ENCODE data around the gene LYPLA2.

Gene LYPLA2

DNA sequence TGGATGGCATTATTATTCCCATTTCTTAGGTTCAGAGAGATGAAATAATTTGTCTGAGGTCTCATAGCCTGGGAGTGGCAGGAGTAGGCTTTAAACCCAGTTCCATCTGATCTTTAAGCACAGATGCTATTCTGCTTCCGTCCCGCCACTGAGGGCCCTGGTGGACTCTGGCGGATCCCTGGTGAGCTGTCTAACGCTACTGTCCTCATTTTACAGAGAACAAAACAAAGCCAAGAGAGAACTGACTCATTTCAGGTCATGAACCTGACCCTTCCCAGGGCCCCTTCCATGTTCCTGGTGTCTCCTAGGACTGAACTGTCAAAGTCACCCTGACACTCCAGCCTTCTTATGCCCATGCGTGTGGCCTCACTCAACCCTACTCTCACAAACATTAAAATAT is 12.7 kb downstream of the LYPLA2 start:
- Histone ChIP-seq H3K27me3 (ENCODE audit: low read depth, low read length) (no peaks in the 10 kb centered on the region), H3K27ac (ENCODE audit: low read length) (no peak overlapping the region), H3K4me1 (ENCODE audit: control insufficient read depth in 1 of 2, insufficient read depth in 2 of 2, low read length in 2 of 2) (peaks cover 4 to 25% of the 10 kb centered on the region in 2 donors), H3K36me3 (ENCODE audit: control insufficient read depth in 1 of 2, insufficient read depth in 2 of 2, low read length in 2 of 2) (peaks cover 19 to 31% of the 10 kb centered on the region in 2 donors), H3K9me3 (ENCODE audit: control insufficient read depth in 1 of 2, low read length in 2 of 2) (no peaks in the 10 kb centered on the region), H3K4me3 (ENCODE audit: low read depth in 1 of 2, low read length in 2 of 2) (no peak overlapping the region)

DNA sequence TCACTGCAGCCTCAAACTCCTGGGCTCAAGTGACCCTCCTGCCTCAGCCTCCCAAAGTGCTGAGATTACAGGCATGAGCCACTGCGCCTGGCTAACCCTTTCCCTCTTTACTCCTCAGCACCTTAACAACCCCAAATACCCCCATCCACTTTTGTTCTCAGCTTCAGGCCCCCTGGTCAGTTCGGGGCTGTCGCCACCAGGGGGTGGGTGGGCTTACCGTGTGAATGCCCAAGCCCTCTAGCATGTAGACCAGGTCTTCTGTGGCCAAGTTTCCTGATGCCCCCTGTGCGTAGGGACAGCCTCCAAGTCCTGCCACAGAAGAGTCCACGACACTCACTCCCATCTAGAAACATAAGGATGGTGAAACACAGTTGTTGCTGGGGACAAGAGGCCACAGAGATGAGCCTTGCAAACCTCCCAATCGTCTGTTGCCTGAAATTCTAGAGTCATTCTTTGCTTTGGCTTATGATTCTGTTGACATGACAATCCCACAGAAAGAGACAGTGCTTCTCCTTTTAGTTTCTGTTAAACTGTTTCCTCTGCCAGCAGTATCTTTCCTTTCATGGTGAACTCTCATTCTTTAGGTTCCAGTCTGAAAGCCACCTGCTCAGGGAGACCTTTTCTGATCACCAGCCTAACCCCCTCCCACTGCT is 13.4 kb downstream of the LYPLA2 start:
- Histone ChIP-seq H3K4me1 (ENCODE audit: control insufficient read depth in 1 of 2, insufficient read depth in 2 of 2, low read length in 2 of 2) (peaks cover 4 to 19% of the 10 kb centered on the region in 2 donors), H3K9me3 (ENCODE audit: control insufficient read depth in 1 of 2, low read length in 2 of 2) (no peaks in the 10 kb centered on the region), H3K36me3 (ENCODE audit: control insufficient read depth in 1 of 2, insufficient read depth in 2 of 2, low read length in 2 of 2) (peaks cover 19 to 31% of the 10 kb centered on the region in 2 donors), H3K27me3 (ENCODE audit: low read depth, low read length) (no peaks in the 10 kb centered on the region), H3K27ac (ENCODE audit: low read length) (no peak overlapping the region), H3K4me3 (ENCODE audit: low read depth in 1 of 2, low read length in 2 of 2) (no peak overlapping the region)

DNA sequence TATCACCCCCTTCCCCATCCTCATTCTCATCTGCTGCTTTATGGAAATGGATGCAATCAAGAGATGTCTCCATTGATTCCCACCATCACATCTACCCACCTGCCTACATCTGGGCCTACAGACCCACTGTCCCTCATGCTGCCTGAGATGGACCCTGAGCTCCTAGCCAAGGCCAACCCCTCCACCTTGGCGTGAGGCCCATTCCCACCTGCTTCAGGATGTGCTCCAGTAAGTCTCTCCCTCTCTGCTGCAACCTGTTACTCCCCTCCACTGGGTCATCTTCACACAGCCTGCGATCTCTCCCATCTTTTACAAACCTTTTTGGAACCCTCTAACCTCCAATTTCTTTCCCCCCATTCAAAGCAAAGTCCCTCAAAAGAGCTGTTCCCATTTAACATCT is 14.1 kb downstream of the LYPLA2 start:
- Histone ChIP-seq H3K4me1 (ENCODE audit: control insufficient read depth in 1 of 2, insufficient read depth in 2 of 2, low read length in 2 of 2) (peaks cover 6 to 12% of the 10 kb centered on the region in 2 donors), H3K27me3 (ENCODE audit: low read depth, low read length) (no peaks in the 10 kb centered on the region), H3K27ac (ENCODE audit: low read length) (no peak overlapping the region), H3K9me3 (ENCODE audit: control insufficient read depth in 1 of 2, low read length in 2 of 2) (no peaks in the 10 kb centered on the region), H3K4me3 (ENCODE audit: low read depth in 1 of 2, low read length in 2 of 2) (no peak overlapping the region), H3K36me3 (ENCODE audit: control insufficient read depth in 1 of 2, insufficient read depth in 2 of 2, low read length in 2 of 2) (peaks cover 19 to 31% of the 10 kb centered on the region in 2 donors)

DNA sequence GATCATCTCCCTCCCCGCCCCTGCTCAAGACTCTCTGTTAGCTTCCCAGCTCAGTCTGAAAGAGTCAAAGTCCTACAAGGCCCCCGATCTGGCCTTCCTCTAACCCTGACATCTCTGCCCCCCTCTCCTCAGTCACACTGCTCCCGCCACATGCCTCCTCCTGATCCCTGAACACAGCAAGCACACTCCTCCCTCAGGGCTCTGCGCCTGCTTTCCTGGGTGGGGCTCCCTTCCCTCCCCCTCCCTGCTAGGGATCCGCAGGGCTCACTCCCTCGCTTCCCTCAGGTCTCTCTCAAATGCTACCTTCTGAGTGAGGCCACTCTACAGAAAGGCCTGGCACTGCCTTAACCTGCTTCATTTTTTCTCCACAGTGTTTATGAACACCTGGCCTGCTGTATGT is 15.3 kb downstream of the LYPLA2 start:
- no peaks in the 10 kb centered on the region for H3K27me3 ChIP-seq (ENCODE audit: low read depth, low read length)
- H3K4me1 ChIP-seq (ENCODE audit: control insufficient read depth in 1 of 2, insufficient read depth in 2 of 2, low read length in 2 of 2): peaks cover 8 to 11% of the 10 kb centered on the region in 2 donors
- no peaks in the 10 kb centered on the region for H3K9me3 ChIP-seq (ENCODE audit: control insufficient read depth in 1 of 2, low read length in 2 of 2)
- H3K4me3 ChIP-seq (ENCODE audit: low read depth in 1 of 2, low read length in 2 of 2): no peak overlapping the region
- no peak overlapping the region for H3K27ac ChIP-seq (ENCODE audit: low read length)
- peaks cover 19 to 34% of the 10 kb centered on the region in 2 donors for H3K36me3 ChIP-seq (ENCODE audit: control insufficient read depth in 1 of 2, insufficient read depth in 2 of 2, low read length in 2 of 2)

DNA sequence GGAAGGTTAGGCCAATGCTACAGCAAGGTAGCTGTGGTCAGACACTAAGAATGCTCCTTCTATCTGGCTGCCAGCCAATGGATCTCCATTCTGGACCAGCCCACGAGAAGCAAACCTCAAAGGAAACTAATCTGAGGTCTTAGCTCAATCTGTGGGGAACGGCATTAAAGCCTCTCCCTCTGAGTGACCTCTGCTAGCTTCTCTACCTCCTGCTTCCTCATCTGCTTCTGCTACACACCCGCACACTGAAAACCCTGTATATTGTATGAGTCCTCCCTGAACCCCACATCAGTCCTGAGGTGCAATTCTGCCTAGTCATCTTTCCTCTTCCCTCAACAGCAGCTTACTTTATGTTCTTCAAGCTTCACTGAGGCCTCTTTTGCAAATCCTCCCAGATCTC is 16.5 kb downstream of the LYPLA2 start:
- Histone ChIP-seq H3K4me1 (ENCODE audit: control insufficient read depth in 1 of 2, insufficient read depth in 2 of 2, low read length in 2 of 2) (peaks cover 0 to 10% of the 10 kb centered on the region in 2 donors), H3K9me3 (ENCODE audit: control insufficient read depth in 1 of 2, low read length in 2 of 2) (no peaks in the 10 kb centered on the region), H3K36me3 (ENCODE audit: control insufficient read depth in 1 of 2, insufficient read depth in 2 of 2, low read length in 2 of 2) (peaks cover 24 to 45% of the 10 kb centered on the region in 2 donors), H3K4me3 (ENCODE audit: low read depth in 1 of 2, low read length in 2 of 2) (no peak overlapping the region), H3K27me3 (ENCODE audit: low read depth, low read length) (no peaks in the 10 kb centered on the region), H3K27ac (ENCODE audit: low read length) (no peak overlapping the region)

DNA sequence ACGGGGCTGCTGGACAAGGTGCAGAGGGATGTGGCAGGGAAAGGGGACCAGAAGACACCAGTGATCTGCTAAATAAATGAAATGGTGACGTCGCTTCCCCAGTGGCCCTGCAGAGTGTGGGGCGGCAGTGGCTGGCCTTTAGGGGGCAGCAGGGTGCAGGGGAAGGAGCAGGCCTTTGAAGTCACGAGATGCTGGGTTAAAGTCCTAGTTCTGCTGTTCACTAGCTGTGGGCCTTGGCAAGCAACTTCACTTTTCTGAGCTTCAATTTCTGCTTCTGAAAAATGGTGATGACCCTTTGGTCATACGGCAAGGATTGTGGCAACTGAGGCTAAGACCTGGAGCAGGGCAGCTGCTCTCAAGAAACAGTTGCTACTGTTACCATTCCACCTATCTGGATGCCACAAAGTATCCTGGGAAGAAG is 18.8 kb downstream of the LYPLA2 start:
- H3K27me3 ChIP-seq (ENCODE audit: low read depth, low read length): no peaks in the 10 kb centered on the region
- peaks cover 0 to 10% of the 10 kb centered on the region in 2 donors for H3K4me1 ChIP-seq (ENCODE audit: control insufficient read depth in 1 of 2, insufficient read depth in 2 of 2, low read length in 2 of 2)
- H3K9me3 ChIP-seq (ENCODE audit: control insufficient read depth in 1 of 2, low read length in 2 of 2): no peaks in the 10 kb centered on the region
- no peak overlapping the region for H3K4me3 ChIP-seq (ENCODE audit: low read depth in 1 of 2, low read length in 2 of 2)
- peak overlapping the region; percentile 60 for H3K27ac ChIP-seq (ENCODE audit: low read length)
- peaks cover 30 to 47% of the 10 kb centered on the region in 2 donors for H3K36me3 ChIP-seq (ENCODE audit: control insufficient read depth in 1 of 2, insufficient read depth in 2 of 2, low read length in 2 of 2)

DNA sequence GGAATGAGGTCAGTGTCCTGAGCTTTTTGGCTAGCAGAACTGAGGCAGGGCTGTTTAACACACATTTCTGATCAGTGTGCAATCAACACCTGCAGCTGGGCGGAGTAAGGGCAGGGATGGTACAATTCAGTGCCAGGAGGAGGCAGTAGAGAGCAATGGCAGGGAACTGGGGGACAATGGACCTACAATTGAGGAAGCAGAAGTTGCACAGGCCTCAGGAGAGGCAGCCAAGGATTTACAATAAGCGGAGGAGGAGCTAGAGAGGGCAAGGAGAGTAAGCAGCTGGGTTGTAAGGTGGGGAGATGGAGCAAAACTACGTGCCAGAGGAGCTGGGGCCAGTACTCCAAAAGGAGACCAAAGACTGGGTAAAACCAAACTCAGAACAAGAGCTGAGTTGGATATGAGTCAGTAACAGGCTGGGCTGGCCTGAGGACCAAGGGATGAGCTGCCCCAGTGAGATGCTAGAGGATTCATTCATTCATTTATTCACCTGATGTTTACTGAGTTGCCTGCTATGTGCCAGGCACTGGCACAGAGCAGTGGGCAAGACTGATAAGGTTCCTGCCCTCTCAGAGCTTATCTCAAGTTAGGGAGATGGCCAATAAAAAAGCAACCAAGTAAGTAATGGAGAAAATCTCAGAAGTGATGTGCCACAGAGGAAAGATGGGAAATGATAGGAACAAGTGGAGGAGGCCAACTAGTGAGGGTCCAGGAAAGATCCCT is 20.0 kb downstream of the LYPLA2 start:
- no peaks in the 10 kb centered on the region for H3K9me3 ChIP-seq (ENCODE audit: control insufficient read depth in 1 of 2, low read length in 2 of 2)
- H3K27me3 ChIP-seq (ENCODE audit: low read depth, low read length): no peaks in the 10 kb centered on the region
- peak overlapping the region; percentile 60 for H3K27ac ChIP-seq (ENCODE audit: low read length)
- H3K4me3 ChIP-seq (ENCODE audit: low read depth in 1 of 2, low read length in 2 of 2): no peak overlapping the region
- H3K4me1 ChIP-seq (ENCODE audit: control insufficient read depth in 1 of 2, insufficient read depth in 2 of 2, low read length in 2 of 2): peaks cover 0 to 10% of the 10 kb centered on the region in 2 donors
- peaks cover 31 to 54% of the 10 kb centered on the region in 2 donors for H3K36me3 ChIP-seq (ENCODE audit: control insufficient read depth in 1 of 2, insufficient read depth in 2 of 2, low read length in 2 of 2)

DNA sequence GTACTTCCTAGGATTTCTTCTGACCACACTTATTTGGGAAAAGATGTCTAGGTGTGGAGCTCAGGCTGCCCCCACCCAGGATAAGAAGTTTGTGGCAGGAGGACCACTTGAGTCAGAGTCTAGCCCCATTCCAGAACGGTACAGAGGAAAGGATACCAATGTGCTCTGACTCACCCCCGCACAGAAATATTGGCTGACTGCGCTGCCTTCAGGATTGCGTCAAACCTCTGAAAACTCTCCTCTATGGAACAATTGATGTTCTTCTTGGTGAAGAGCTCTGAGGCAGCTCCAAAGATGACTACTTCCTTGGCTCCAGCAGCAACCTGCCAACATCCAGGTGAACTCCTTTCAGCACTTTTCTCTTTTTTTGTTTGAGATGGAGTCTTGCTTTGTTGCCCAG is 23.1 kb downstream of the LYPLA2 start:
- Histone ChIP-seq H3K27me3 (ENCODE audit: low read depth, low read length) (no peaks in the 10 kb centered on the region), H3K27ac (ENCODE audit: low read length) (no peak overlapping the region), H3K36me3 (ENCODE audit: control insufficient read depth in 1 of 2, insufficient read depth in 2 of 2, low read length in 2 of 2) (peaks cover 23 to 62% of the 10 kb centered on the region in 2 donors), H3K9me3 (ENCODE audit: control insufficient read depth in 1 of 2, low read length in 2 of 2) (no peaks in the 10 kb centered on the region), H3K4me3 (ENCODE audit: low read depth in 1 of 2, low read length in 2 of 2) (no peak overlapping the region), H3K4me1 (ENCODE audit: control insufficient read depth in 1 of 2, insufficient read depth in 2 of 2, low read length in 2 of 2) (peaks cover 0 to 10% of the 10 kb centered on the region in 2 donors)

DNA sequence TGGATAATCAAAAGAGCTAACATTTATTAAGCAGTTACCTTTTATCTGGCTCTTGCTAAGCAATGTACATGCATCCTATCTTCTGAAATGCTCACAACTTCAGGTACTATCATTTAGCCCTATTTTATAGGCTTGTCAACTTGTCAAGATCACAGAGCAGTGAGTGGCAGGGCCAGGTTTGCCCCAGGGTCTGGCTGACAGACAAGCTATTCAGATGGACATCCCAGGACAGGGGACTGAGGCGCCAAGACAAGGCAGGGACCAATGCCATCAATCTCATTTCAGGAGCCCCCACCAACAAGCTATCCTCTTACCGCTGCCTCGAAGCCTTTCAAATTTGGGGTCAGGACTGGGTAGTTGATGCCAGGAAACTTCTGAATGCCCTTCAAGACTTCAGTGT is 25.4 kb downstream of the LYPLA2 start:
- Histone ChIP-seq H3K4me3 (ENCODE audit: low read depth in 1 of 2, low read length in 2 of 2) (no peak overlapping the region), H3K36me3 (ENCODE audit: control insufficient read depth in 1 of 2, insufficient read depth in 2 of 2, low read length in 2 of 2) (peaks cover 23 to 62% of the 10 kb centered on the region in 2 donors), H3K27me3 (ENCODE audit: low read depth, low read length) (no peaks in the 10 kb centered on the region), H3K9me3 (ENCODE audit: control insufficient read depth in 1 of 2, low read length in 2 of 2) (no peaks in the 10 kb centered on the region), H3K27ac (ENCODE audit: low read length) (no peak overlapping the region), H3K4me1 (ENCODE audit: control insufficient read depth in 1 of 2, insufficient read depth in 2 of 2, low read length in 2 of 2) (no peaks in the 10 kb centered on the region)

DNA sequence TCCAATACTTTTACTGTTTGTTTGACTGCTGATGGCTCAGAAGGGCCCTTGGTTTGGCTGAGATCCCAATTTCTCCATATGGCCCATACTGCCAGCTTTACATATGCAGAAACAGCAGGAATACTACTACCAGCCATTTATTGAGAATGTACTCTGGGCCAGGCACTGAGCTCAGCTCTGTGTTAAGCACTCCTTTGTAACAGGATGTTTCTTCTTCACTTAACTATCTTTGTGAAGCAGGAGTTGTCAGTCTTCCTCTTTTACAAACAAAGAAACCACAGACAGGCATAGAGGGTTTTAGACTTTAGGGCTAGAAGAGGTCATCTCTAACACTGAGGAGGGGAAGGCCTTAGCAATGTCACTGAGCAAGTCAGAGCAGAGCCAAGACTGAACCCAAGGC is 26.0 kb downstream of the LYPLA2 start:
- Histone ChIP-seq H3K27ac (ENCODE audit: low read length) (no peak overlapping the region), H3K9me3 (ENCODE audit: control insufficient read depth in 1 of 2, low read length in 2 of 2) (no peaks in the 10 kb centered on the region), H3K36me3 (ENCODE audit: control insufficient read depth in 1 of 2, insufficient read depth in 2 of 2, low read length in 2 of 2) (peaks cover 23 to 56% of the 10 kb centered on the region in 2 donors), H3K4me3 (ENCODE audit: low read depth in 1 of 2, low read length in 2 of 2) (no peak overlapping the region), H3K4me1 (ENCODE audit: control insufficient read depth in 1 of 2, insufficient read depth in 2 of 2, low read length in 2 of 2) (no peaks in the 10 kb centered on the region), H3K27me3 (ENCODE audit: low read depth, low read length) (no peaks in the 10 kb centered on the region)

DNA sequence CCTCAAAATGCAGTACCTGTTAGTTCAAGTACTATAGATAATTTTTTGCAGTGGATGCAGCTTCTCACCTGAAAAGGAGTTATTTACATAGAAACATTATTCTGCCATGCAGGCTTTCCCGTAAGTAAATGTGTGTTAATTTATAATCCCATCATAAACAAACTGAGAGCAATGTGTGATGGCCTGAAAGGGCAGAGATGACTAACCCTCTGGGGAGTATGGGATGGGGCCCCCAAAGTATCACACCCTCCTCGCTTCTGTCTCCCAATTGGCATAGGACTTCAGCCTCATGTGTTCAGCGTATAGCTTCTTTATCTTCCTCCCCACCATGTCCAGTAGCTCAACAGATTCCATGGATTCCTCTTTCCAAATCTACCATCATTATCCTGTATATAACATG is 26.7 kb downstream of the LYPLA2 start:
- Histone ChIP-seq H3K27me3 (ENCODE audit: low read depth, low read length) (no peaks in the 10 kb centered on the region), H3K4me1 (ENCODE audit: control insufficient read depth in 1 of 2, insufficient read depth in 2 of 2, low read length in 2 of 2) (no peaks in the 10 kb centered on the region), H3K36me3 (ENCODE audit: control insufficient read depth in 1 of 2, insufficient read depth in 2 of 2, low read length in 2 of 2) (peaks cover 19 to 51% of the 10 kb centered on the region in 2 donors), H3K4me3 (ENCODE audit: low read depth in 1 of 2, low read length in 2 of 2) (no peak overlapping the region), H3K9me3 (ENCODE audit: control insufficient read depth in 1 of 2, low read length in 2 of 2) (no peaks in the 10 kb centered on the region), H3K27ac (ENCODE audit: low read length) (no peak overlapping the region)
